T1000 (cell line): Measurements from ENCODE around the gene FAM120A.

Experiments used
- DNase-seq: peaks from one replicate; lab custom pipeline; 2025; ENCODE audit warnings: mixed read lengths; lab: John Stamatoyannopoulos, UW

Gene FAM120A

DNA sequence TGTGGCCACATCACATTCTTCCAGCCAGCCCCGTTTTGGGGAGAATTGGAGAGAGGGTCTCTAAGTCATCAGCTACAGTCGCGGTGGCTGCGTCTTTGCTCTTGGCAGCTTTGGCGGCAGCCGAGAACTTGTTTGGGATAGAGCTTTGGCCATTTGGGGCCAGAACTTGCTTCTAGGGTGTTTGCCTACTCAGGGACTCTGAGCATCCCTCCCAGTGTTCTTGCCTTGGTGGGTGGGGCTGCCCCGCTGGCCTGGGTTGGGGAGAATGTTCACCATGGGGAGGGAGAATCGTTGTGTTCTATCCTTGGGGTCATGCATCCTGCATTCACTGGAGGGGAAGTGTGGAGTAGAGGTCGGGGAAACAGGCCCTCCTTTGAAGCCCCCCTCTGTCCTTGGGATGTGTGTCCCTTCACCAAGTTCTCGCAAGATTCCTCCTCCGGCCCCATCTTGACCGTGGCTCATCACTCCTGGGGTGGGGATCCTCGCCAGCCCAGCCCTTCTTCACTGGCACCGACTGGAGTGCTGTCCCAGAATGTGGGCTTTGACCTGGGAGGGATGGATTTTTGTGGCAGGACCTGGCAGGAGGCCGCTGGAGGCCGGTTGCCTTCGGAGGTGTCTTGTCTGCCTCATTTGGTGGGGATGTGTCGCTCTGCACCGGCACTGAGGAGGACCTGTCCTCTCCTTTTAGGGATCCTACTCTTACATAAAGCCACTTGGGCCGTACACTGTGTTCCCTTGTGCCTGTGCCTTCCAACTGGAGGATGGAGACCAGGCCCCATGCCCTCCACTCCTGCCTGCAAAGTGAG is 128.4 kb downstream of the FAM120A start:
- no peak for DNase-seq

DNA sequence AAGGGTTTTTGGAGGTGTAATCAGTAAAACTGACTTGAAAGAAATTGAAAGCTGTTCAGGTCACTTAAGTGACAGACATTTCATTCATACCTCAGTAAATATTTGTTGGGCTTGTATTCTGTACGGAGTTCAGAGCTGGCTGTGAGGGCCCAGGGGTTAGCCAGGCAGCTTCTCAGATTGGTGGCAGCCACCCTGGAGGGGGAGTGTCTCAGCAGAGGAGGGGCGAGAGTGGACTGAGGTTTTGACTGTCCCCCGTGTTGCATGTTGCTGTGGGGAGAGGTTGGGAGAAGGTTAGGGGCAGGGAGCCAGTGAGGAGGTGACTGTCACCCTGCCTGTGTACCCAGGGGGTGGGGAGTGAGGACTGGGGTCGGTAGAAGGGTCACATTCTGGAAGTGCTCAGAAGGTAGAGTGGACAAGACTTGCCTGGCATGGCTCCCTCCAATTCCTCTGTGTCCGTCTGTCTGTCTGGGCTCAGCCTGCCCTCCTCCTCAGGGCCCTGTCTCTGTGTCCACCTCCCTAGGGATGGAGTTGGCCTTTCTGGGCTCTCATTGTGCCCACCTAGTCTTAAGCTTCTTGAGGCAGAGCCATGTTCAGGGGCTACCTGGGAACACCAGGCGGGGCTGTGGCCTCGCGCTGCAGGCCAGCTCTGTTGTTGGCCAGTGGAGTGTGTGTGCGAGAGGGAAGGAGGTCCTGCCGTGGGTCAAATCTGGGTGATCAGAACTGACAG is 129.3 kb downstream of the FAM120A start:
- no peak for DNase-seq

DNA sequence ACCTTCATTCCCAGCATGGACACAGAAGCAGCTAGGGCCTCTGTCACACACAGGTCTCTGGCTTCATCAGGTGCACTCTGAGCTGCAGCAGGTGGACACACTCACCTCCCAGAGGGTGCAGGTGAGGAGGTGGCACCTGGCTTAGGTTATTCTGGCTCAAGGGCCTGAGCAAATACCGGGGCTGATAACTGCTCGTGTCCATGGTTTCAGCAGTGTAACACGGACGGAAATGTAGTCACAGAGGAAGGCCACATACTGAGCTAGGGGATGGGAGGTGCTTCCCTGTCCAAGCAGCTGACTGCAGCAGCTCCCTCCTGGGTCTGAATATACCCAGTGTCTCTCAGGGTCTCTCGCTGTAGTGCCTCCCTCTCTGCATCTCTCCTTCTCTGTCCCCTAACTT is 130.6 kb downstream of the FAM120A start:
- no peak for DNase-seq

DNA sequence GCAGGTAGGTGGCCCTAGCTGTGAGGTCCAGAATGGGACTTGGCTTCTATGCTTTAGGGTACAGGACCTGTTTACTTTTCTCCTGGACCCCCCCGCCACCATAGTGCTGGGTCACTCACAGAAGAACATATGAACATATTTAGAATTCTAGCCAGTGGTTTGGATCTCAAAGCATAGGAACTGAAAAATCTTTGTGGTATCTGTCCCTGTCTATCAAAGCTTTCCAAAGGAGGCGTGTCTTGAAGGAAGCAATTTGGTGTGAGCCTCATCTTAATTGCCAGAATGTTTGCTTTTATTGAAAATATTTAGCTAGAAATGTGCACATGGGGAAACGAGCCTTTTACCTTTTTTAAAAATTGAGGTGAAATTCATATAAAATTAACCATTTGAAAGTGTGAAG is 131.1 kb downstream of the FAM120A start:
- no peak for DNase-seq

DNA sequence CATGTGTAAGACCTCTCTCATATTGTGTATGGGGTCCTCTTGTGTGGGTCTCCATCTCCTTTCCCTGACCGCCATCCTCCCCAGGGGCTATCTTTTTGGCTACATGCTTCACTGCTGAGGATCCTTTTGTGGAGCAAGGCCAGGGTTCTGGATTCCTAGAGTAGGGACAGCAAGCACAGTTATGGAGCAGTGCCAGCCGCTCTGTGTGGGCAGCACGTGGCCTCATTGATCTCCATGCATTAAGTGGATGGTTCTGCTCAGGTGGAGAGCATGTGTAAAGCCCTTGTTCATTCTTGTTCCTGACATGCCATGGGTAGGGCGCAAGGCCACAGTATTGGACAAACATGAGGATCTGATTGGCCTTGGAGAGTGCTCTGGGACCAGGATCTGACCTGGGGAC is 133.8 kb downstream of the FAM120A start:
- no peak for DNase-seq

DNA sequence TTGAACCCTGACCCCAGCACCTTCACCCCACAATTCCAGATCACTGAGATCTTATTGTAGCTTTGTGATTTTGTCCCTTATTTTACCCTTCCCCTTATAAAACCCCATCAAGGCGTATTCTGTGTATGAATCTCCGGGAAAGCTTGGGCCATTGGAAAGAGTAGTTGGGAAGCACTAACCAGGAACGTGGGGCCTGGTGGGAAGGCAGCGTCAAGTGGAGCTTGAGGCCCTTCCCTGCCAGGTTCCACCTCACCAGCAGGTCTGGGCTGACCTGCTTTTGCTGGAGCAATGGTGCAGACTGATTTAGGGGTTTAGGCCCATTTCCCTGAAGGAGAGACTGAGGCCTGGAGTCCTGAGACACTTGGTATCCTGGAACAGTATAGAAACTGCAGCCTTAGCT is 134.2 kb downstream of the FAM120A start:
- DNase-seq, result no peak

DNA sequence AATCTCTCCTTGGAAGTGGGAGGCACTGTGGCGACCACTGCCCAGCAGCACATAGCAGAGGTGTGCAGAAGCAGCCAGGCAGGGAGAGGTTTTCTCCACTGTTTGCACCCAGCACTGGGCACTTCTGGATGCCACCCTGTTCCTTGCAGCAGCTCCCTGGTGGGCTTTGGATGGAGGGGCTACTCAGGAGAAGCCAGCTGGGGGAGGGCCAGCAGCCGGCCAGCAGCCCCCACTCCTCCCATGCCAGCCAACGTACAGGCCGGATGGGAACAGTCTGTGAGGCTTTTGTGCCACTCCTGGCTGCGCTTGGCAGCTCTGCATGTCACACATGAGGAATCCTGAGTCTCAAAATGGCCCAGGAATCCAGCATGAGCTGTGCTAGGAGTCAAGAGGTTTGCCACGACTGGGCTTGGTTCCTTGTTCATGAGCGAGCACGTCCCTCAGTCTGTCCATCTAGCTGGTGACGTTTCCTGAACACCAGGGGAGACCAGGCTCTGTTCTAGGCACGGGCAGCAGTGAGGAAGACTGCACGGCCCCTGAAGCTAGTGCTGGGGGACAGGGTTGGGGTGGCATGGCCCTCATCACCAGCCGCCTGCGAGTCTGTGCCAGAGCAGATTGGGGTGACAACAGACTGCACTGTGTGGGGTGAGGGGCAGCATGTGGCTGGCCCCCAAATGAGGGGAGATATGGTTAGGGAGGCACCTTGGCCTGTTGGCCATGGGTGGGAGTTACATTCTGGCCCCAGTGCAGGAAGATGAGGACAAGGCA is 135.0 kb downstream of the FAM120A start:
- no peak for DNase-seq

DNA sequence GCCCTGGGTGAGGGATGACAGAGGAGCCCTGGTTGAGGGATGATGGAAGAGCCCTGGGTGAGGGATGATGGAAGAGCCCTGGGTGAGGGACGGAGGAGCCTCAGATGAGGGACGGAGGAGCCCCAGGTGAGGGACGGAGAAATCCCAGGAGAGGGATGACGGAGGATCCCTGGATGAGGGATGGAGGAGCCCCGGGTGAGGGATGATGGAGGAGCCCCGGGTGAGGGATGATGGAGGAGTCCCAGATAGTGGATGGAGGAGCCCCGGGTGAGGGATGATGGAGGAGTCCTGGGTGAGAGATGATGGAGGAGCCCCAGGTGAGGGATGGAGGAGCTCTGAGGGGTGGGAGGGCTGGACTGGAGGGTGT is 135.8 kb downstream of the FAM120A start:
- no peak for DNase-seq

DNA sequence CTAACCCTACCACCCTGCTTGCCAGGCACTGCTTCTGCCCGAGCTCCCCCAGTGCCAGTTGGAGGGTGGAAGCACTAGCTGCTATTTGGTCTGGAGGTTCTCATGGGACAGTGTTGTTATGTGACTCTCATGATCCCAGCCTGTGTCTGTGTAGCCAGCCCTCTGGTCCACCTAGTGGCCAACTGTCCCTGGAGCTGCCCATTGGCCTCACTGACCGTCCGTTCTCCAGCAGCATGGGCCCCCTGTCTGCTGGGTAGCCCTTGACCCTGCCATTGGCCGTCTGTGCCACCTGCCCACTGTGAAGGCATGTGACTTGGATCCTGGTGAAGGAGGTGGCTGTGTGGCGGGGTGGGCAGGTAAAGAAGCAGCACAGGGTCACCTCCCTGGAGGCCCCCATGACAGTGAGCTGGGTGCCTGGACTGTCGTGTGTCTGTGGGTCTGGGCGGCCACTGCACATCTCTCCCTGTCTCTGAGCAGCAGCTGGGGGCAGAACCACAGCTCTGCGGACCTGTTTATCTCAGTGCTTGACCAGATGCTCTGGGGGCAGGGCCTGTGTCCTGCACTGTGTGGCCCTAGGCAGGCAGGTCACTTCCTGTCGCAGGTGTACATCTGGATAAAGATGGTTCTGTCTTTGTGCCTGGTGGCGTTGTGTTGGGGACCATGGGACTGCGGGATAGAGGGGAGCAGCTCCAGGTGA is 136.3 kb downstream of the FAM120A start:
- DNase-seq, result no peak

DNA sequence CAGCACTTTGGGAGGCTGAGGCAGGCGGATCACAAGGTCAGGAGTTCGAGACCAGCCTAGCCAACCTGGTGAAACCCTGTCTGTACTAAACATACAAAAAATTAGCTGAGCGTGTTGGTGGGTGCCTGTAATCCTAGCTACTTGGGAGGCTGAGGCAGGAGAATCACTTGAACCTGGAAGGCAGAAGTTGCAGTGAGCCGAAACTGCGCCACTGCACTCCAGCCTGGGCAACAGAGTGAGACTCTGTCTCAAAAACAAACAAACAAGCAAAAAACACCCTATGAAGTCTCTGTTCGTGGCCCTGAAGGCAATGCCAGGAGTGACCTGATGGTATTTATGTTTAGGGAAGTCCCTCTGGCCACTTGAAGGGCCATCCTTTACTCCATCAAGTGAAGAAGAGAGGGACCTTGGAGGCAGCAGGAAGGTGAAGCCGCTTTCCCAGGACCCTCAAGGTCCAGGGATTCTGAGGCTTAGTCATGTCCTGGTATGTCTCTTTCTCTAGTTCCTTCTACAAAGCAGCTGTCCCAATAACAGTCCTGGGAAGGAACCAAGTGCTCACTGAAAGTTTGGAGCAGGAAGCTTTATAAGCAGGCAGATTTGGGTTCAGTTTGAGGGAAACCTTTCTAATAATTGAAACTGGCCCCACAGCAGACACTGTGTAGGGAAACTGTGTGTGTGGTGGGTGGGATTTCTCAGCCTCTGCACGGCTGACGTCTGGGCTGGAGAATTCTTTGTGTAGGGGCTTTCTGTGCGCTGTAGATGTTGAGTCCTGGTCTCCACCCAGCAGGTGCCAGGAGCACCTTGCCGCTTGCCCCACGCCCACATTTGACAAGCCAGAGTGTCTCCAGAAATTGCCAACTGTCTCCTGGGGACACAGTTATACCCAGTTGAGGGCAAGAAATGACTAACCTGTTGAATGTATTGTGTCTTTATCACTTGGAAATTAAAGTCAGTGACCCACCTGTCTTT is 137.4 kb downstream of the FAM120A start:
- DNase-seq, result no peak

DNA sequence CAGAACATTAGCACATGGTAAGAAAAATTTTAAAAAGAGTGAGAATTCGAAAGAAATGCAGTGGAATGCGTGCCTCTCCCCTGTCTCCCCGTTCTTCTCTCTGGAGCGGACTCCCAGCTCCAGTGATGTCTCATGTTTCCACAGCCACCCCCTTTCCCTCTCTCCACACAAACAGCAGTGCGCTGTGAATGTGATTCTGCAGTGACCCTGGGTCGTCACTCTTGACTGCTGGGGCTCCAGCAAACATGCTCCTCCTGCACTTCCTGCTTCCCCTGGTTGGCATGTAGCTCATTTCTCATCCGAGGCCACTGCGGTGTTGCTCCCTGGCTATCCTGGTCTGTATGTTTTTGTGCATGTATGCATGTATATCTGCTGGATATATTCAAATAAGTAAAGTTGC is 138.2 kb downstream of the FAM120A start:
- no peak for DNase-seq

DNA sequence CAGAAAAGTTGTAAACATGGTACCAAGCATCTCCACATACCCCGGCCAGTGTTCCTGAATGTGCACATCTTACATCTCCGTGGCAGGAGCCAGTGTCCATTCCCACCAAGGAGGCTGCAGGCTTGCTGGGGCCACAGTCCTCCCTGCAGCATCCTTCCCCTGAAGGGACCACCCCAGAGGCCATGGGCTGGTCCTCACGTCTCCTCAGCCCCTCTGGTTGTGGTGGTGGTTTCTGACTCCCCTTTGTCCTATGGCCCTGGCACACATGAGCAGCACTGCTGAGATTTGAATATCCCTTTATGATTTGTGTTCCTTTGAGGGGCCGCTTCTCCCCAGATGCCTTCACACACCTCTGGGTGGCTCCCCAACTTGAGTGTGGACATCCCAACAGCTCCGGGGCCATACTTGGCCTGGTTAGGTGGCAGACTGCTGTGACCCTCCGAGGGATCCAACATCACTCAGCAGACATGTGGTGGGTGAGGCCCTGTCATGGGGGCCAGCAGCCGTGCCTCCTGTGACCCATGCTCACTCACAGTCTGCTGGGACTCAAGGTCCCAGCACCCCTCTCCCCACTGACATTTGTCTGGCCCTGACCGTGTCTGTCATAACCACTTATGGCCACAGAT is 139.2 kb downstream of the FAM120A start:
- DNase-seq, result no peak

DNA sequence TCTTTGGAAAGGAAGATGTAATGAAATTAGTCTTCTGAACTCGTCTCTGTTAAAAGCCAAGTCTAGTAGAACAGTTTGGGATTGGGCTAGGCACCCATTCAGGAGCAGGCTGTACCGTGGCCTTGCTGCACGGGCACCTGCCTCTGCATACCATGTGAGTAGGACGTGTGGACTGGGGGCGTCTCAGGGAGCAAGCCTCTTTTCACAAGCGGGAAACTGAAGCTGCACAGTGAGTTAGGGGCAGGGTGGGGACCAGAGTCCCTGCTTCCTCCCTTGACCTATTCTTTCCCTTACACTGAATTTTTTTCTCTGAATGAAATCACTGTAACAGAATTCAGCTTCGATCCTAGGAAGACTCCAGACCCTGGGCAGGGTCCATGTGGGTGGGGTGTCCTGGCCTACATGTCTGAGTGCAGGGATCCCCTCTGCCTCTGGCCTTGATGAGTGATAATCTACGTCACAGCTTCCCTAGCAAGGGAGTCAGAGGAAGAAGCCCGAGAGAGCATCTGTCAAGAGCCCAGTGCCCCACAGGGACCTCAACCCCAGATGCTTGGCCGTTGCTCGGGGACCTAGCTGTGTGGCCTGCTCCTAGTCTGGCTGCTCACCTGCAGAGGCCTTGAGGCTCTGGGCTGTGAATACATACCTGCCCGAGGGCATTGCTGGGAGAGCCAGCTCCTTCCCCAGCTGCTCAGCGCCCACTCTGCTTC is 140.0 kb downstream of the FAM120A start:
- no peak for DNase-seq

DNA sequence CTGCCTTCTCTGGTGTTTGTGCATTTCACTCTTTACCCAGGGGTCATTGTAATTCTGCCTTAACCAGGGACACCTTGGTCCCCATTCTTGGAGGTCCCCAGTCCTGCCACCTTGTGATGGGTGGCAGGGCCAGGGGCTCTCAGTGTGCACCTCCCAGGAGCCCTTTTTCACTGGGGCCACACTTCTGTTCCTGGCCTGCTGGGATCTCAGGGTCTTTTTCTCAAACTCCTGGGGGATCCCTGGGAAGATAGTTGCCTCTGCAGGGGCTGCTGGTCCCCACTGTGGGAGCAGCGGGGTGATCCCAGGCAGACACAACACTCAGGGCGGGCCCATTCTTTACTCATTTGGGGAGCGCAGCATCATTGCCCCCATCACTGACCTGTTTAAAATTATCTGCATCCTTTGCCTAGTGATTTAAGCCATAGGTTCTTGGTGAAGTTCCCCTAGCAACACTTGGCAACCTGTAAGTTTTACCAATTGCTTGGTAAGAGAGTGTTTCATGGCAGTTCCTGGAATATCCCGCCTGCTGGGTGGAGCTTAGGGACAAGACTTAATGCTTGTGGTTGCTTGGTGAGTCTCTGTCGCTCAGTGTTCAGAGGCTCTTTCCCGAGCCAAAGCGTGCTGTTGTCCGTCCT is 140.6 kb downstream of the FAM120A start:
- DNase-seq, result no peak

DNA sequence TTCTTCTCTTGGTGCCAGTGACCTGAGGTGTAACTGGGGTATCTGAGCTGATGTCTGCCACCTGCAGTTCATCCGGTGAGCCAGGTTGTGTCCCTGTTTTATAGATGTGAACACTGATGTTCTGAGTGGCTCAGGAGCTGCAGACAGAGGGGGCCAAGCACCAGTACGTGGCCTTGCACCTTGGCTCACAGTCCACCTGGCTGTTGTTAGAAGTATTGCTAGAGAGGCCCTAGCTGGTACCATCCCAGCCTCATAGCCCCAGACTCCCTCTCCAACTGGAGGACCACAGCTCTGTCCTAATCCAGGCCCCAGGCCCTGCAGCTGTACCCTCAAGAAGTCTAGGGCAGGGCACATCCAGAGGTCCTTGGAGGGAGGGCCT is 141.1 kb downstream of the FAM120A start:
- DNase-seq, result no peak

DNA sequence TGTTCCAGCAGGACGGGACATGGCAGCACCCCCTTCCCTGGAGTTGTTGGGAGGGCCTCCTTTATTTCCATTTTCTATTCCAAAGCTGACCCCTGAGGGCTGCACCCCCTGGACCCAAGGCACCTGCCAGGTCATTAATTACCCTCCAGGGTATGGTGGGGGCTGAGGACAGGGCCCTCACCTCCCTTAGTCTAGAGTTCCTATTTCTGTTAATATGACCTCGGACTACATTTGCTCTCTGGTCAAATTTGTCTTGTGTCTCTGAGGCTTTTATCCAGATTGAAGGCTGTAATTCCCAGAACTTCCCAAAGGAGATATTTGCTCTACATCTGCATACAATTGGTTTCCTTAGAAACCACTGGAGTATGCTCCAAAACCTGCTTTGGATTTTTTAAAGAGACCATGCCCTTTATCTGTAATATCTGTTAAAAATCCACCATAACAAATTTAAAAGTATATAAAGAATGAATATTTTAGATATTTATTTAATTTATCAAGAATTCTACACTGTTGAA is 141.7 kb downstream of the FAM120A start:
- no peak for DNase-seq

DNA sequence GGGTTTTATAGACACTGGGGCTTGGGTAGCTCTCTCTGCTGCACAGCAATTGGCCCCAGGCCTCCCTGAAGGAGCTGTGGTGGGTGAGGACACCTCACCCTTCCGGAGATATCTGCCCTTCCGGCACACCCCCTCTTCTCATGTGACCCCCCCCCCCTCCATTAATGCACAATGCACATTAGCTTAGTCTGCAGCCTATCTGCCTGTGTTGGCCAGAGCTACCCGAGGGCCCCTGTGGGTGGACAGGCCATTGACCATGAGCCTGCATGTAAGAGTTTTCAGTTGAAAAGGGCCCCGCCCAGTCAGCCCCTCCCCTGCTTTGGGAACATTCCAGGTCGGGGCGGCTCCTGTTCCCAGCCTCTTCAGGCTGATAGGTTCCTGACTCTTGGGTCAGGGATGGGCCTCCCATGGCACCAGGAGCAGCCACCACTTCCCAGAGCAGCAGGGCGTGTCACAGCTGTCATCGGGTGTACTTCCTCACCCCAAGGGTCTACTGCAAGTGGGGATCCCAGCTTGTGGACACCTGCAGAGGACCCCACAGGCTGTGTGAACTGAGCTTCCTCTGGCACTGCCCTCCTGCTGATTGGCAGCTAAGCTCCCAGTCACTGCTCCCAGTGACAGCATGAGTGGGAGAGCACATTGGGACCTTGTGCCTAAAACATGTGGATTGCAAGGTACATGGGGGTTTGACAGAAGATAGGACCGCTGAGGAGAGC is 142.7 kb downstream of the FAM120A start:
- no peak for DNase-seq

DNA sequence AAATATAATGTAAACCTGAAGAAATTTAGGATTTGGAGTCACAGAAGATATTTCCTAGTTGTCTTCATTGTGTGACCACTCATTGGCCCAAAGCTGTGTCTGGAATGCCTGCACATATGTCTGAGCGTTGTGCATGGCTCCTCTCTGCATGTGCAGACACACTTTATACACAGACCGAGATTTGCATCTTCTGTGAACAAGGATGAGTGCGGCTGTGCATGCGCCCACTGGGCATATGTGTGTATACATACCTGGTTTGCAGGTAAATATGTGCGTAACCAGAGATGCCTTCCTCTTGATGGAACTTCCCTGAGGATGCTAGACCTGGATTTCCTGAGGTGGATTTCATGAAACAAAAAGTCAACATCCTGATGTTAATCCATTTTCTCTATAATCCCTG is 144.0 kb downstream of the FAM120A start:
- no peak for DNase-seq
